Stimulated activated memory B cell treated with anti-CD40 and anti-IgM and Interleukin-4, amounts not matched to agents 10 μg/mL and 1 μg/mL and 100 μg/mL, for 72 hours (primary cell): ENCODE data around the gene ENTPD2.
A peak's percentile ranks its signal among the peaks of the same experiment; 100 is the strongest.
"Not testable (repeated sequence)": the region's sequence is repeated elsewhere in the genome, so short reads cannot be mapped to it uniquely, and the experiment has no call there.

Experiments
- ATAC-seq: fragments of 150-1000 bp; cut with Tn5 transposase; 2 replicates; pipeline ENCODE4 v1.10.0; 2021
- H3K27ac Mint-ChIP-seq: one replicate; pipeline ENCODE4 v1.8.0; 2022; ENCODE audit warnings: mild to moderate bottlenecking, mixed read lengths
- H3K27me3 Mint-ChIP-seq: one replicate; pipeline ENCODE4 v1.8.0; 2022; ENCODE audit warnings: mixed read lengths
- H3K36me3 Mint-ChIP-seq: one replicate; pipeline ENCODE4 v1.8.0; 2022; ENCODE audit warnings: mixed read lengths
- H3K4me1 Mint-ChIP-seq: one replicate; pipeline ENCODE4 v1.8.0; 2022; ENCODE audit warnings: mixed read lengths
- H3K4me3 Mint-ChIP-seq: one replicate; pipeline ENCODE4 v1.8.0; 2022; ENCODE audit warnings: mild to moderate bottlenecking, moderate library complexity, mixed read lengths
- H3K9me3 Mint-ChIP-seq: one replicate; pipeline ENCODE4 v1.8.0; 2022; ENCODE audit warnings: mixed read lengths

ENTPD2 gene

GRCh38 chr9:137070906-137071275 lies 17.0 kb upstream of the ENTPD2 start:
- Mint-ChIP-seq H3K9me3 (no peaks in the 10 kb centered on the region), H3K4me1 (peaks cover 35% of the 10 kb centered on the region), H3K4me3 (peak overlapping the region; percentile 84), H3K27me3 (no peaks in the 10 kb centered on the region), H3K36me3 (no peaks in the 10 kb centered on the region), H3K27ac (peak overlapping the region; percentile 73)
- peak; percentile 4 for ATAC-seq

DNA sequence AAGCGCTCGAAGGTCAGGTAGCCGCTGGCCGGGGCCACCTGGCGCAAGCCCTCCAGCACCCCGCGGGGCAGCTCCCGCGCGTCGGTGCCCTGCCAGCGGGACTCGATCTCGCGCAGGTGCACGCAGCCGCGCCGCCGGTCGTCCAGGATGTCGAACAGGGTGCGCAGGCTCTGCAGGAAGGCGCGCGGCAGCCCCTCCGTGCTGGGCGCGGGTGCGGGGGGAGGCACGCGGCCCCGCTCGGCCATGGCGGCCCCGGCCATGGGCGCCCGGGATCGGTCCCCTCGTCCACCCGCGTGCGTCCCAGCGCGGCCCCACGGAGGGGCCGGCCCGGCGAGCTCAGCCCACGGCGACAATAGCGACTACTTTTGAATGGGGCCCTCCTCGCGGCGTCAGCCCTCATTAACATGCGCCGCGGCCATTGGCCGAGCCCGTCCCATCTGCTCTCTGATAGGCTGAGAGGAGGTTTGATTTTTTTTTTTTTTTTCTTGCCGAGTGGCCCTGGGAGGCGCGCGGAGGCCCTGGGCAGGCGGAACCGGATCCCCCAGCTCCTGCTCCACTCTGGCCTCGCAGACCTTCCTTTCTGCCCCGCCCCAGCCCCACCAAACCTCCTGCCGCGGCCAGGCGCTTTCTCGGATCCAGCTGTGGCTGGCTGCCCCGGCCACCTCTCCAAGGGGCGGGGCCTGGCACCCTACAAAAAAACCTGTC lies 16.5 kb upstream of the ENTPD2 start, which contains the start of gene SAPCD2:
TSS of gene SAPCD2 (minus strand) at position 357 of the 705 bp plus-strand sequence. CDS start at position 260, 97 bp downstream.
- H3K27ac Mint-ChIP-seq: peak within 1 kb of the TSS; percentile 73
- peak; percentile 95 for ATAC-seq
- no peaks in the 10 kb centered on the region for H3K27me3 Mint-ChIP-seq

GRCh38 chr9:137069508-137070091 lies 15.7 kb upstream of the ENTPD2 start:
- Mint-ChIP-seq H3K4me3 (peak overlapping the region; percentile 39), H3K27ac (no peak overlapping the region), H3K9me3 (no peaks in the 10 kb centered on the region), H3K4me1 (peaks cover 30% of the 10 kb centered on the region), H3K36me3 (no peaks in the 10 kb centered on the region), H3K27me3 (no peaks in the 10 kb centered on the region)
- no peak for ATAC-seq

More for the DNA sequence above, 16.5 kb upstream of the ENTPD2 start, which contains the start of gene SAPCD2:
- no peaks in the 10 kb centered on the region for H3K36me3 Mint-ChIP-seq
- H3K4me1 Mint-ChIP-seq: peaks cover 35% of the 10 kb centered on the region
- peak within 1 kb of the TSS; percentile 84 for H3K4me3 Mint-ChIP-seq
- no peaks in the 10 kb centered on the region for H3K9me3 Mint-ChIP-seq

DNA sequence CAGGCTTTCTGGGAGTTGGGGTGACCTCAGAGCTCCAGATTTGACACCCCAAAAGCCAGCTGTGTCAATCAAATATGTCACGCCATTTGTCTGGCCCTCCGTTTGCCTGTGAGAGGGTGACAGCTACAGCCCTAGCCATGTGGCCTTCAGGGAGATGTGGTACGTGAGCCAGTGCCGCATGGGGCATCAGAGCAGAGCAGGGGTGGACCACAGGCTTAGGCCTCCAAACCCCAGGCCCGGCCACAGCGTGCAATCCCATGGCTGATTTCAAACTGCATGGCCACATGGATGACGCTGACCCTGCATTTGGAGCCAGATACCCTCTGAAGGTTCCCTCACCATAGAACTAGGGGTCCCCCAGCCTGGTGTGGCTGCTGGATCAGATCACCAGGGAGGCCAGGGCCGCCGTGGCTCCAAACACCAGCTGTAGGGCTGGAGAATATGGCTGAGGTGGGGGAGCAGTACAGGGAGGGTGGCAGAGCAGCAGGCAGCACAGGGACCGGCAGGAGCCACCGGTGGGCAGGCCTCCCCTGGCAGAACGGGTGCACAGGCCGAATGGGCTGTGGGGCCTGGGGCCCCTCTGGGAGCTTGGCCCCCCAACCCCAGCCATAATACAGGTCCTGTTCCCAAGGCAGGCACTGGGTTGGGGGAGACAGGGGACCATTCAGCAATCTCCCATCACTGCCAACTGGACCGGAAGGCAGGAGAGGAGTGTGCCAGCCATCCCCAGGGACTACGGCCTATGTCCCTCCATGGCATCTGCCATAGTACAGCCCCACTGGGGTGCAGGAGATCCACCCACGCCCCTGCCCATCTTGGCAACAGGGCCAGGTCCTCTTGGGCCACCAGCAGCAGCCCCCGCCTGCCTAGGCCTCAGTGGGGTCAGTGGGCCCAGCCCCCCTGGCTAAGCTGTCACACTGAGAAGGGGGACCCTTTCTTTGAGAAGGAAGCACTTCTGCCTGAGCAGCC lies 15.0 kb upstream of the ENTPD2 start:
- Mint-ChIP-seq H3K27me3 (peaks cover 8% of the 10 kb centered on the region), H3K4me3 (peak overlapping the region; percentile 39), H3K36me3 (no peaks in the 10 kb centered on the region), H3K4me1 (peaks cover 31% of the 10 kb centered on the region), H3K27ac (no peak overlapping the region), H3K9me3 (no peaks in the 10 kb centered on the region)
- no peak for ATAC-seq

DNA sequence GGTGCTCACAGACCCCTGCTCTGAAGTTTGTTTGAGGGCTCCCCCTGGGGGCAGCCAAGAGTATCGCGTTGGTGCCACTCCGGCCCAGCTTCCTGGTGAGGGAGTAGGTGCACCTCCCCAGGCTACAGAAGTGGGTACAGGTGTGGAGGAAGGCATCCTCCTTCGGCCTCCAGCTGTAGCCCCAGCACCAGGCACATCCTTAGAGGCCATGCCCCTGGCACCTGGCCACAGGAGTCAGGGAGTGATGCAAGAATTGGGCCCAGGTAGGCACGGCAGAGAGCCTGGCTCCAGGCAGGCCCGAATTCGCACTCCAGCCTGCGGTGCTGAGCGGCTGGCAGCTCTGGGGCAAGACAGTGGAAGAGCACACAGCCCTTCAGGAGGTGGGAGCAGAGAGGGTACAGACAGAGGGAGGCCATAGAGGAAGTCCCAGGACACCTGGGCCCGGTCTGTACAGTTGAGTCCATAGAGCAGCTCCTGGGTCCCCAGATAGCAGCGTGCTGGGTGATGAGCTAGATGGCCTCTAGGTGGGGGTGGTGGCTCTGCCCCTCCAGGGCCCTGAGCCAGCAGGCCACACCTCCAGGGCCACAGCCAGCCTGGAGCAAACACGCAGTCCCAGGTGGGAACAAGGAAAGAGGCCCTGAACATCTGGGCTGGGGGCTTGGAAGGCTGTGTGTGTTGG lies 14.1 kb upstream of the ENTPD2 start:
- peak; percentile 75 for ATAC-seq
- no peak overlapping the region for H3K27ac Mint-ChIP-seq
- peaks cover 25% of the 10 kb centered on the region for H3K4me1 Mint-ChIP-seq
- peaks cover 10% of the 10 kb centered on the region for H3K27me3 Mint-ChIP-seq
- peak overlapping the region; percentile 19 for H3K4me3 Mint-ChIP-seq
- H3K36me3 Mint-ChIP-seq: no peaks in the 10 kb centered on the region
- no peaks in the 10 kb centered on the region for H3K9me3 Mint-ChIP-seq

GRCh38 chr9:137066096-137066861 lies 12.4 kb upstream of the ENTPD2 start:
- H3K27ac Mint-ChIP-seq: no peak overlapping the region
- no peak for ATAC-seq
- no peak overlapping the region for H3K4me3 Mint-ChIP-seq
- H3K4me1 Mint-ChIP-seq: peaks cover 23% of the 10 kb centered on the region
- peaks cover 10% of the 10 kb centered on the region for H3K27me3 Mint-ChIP-seq
- no peaks in the 10 kb centered on the region for H3K36me3 Mint-ChIP-seq
- H3K9me3 Mint-ChIP-seq: no peaks in the 10 kb centered on the region

GRCh38 chr9:137065336-137065967 lies 11.6 kb upstream of the ENTPD2 start:
- Mint-ChIP-seq H3K27ac (no peak overlapping the region), H3K4me1 (peaks cover 15% of the 10 kb centered on the region), H3K27me3 (peaks cover 10% of the 10 kb centered on the region), H3K9me3 (no peaks in the 10 kb centered on the region), H3K4me3 (no peak overlapping the region), H3K36me3 (no peaks in the 10 kb centered on the region)
- ATAC-seq: no peak

- H3K27me3 Mint-ChIP-seq: peaks cover 10% of the 10 kb centered on the region
- no peak overlapping the region for H3K4me3 Mint-ChIP-seq
- peaks cover 14% of the 10 kb centered on the region for H3K4me1 Mint-ChIP-seq
- no peaks in the 10 kb centered on the region for H3K36me3 Mint-ChIP-seq
- no peak overlapping the region for H3K27ac Mint-ChIP-seq
- no peak for ATAC-seq
- no peaks in the 10 kb centered on the region for H3K9me3 Mint-ChIP-seq
Measured at GRCh38 chr9:137064880-137065164, 11.0 kb upstream of the ENTPD2 start.

GRCh38 chr9:137064027-137064879 lies 10.4 kb upstream of the ENTPD2 start:
- no peak for ATAC-seq
- Mint-ChIP-seq H3K4me1 (peaks cover 14% of the 10 kb centered on the region), H3K27ac (no peak overlapping the region), H3K9me3 (no peaks in the 10 kb centered on the region), H3K36me3 (no peaks in the 10 kb centered on the region), H3K4me3 (no peak overlapping the region), H3K27me3 (peaks cover 10% of the 10 kb centered on the region)

DNA sequence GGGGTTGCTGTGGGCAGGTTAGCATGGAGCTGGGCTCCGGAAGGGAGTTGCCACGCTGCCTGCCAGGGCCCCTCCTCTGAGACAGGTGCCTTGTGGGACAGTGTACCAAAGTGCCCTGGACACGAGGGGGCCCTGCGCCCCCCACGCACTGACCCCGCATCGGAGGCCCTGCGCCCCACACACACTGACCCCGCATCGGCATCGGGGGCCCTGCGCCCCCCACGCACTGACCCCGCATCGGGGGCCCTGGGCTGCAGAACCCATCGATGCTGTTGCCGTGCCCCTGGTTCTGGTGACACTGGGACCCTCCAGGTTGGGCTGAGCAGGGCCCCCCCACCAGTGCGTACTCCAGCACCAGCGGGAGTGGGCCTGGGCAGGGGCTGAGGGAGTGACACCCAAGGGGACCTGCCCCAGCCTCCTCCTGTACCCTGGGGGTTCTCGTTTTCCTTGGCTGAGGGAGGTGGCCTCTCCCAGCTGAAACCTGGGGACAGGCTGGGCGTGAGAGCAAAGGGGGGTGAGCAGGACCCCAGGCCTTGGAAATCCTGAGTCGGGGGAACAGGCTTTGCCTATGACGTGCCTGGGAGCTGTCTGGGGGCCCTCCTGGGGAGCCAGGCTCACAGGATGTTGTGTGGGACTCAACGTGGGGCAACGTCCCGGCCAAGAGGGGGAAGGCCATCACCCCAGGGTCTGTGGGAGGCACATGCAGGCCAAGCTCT lies 9.6 kb upstream of the ENTPD2 start:
- ATAC-seq: no peak
- H3K4me1 Mint-ChIP-seq: peaks cover 14% of the 10 kb centered on the region
- H3K36me3 Mint-ChIP-seq: no peaks in the 10 kb centered on the region
- no peak overlapping the region for H3K4me3 Mint-ChIP-seq
- H3K9me3 Mint-ChIP-seq: no peaks in the 10 kb centered on the region
- peaks cover 10% of the 10 kb centered on the region for H3K27me3 Mint-ChIP-seq
- H3K27ac Mint-ChIP-seq: no peak overlapping the region

- not testable (repeated sequence) for H3K4me1 Mint-ChIP-seq, ATAC-seq, H3K9me3 Mint-ChIP-seq, H3K36me3 Mint-ChIP-seq, H3K4me3 Mint-ChIP-seq, H3K27me3 Mint-ChIP-seq, H3K27ac Mint-ChIP-seq
Measured at GRCh38 chr9:137062798-137063197, 8.9 kb upstream of the ENTPD2 start.

DNA sequence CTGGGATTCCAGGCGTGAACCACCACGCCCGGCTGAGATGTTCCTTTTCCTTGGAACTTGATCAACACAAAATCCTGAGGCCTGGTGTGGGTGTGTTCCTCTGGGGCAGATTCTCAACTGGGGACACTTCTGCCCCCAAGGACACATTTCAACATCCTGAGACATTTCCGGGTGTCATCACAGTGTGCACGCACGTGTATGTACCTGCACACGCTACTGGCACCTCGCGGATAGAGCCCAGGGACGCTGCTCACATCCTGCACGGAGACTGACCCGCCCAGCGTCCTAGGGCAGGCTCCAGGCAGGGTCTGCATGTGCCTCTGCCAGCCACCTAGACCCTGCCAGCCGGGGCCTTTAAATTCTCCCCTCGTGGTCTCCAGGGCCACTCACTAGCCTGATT lies 8.5 kb upstream of the ENTPD2 start:
- no peak for ATAC-seq
- Mint-ChIP-seq H3K27ac (no peak overlapping the region), H3K4me3 (no peak overlapping the region), H3K36me3 (no peaks in the 10 kb centered on the region), H3K27me3 (peaks cover 10% of the 10 kb centered on the region), H3K9me3 (no peaks in the 10 kb centered on the region), H3K4me1 (peaks cover 7% of the 10 kb centered on the region)
